ENCODE results near the gene MIX23.

Gene MIX23

DNA sequence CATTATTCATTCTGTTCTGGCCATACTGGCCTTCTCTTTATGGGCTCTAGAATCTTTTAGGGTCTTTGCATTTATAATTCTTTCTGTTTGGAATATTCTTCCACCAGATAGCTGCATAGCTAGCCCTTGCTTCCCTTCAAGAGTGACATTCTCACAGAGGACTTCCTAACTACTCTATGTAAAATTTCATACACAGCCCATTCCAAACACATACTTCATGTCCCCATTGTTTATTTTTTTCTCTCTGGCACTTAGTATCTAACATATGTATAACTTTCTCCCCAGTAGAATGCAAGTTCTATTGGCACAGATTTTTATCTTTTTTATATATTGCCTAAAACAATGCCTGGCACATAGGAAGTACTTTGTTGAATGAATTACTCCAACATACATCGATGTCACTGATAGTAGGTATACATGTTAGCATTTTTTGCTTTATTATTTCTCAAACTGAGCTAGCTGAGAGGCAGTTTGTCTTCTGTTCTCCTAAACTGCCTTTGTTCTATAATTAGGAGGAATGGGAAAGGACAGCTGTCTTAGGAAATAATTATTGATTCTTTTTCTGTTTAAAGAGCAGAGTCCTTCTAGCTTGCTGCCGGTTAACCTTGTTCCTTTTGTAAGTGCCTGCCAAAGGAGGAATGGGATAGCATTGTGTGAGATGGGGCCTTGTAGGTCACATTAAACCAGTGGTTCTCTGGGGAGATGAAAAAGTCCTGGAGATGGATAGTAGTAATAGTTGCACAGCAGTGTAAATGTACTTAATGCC is 8.8 kb upstream of the MIX23 start:
- DNase-seq: no peak

DNA sequence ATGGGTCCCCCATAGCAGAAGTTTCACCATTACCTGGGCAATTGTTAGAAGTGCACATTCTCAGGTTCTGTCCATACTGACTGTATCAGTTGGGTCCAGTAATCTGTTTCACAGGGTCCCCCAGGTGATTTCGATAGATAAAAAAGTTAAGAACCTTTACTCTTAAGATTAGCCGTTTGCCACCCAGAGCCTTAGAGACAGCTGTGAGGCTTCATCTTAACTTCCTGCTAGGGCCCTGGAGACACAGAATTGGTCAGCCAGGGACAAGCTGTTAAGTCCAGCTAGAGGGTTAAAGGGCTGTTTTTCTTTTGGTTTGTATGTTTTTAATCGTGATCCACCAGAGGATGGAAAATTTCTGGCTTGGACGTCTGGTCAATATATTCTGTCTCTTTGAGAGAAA is 7.6 kb upstream of the MIX23 start:
- DNase-seq: no peak

DNA sequence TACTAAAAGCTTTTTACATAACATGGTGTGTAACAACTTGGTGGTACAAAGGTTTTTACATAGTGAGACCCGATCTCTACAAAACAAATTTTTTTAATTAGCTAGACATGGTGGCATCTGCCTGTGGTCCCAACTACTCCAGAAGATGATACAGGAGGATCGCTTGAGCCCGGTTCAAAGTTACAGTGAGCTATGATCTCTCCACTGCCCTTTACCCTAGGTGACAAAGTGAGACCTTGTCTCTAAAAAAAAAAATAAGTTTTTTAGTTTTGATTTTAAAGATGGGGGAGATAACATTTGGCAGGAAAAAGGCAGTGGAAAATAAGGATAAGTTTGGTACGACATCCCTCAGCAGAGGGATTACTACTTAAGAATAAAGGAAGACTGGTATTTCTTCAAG is 6.9 kb upstream of the MIX23 start:
- DNase-seq: no peak

DNA sequence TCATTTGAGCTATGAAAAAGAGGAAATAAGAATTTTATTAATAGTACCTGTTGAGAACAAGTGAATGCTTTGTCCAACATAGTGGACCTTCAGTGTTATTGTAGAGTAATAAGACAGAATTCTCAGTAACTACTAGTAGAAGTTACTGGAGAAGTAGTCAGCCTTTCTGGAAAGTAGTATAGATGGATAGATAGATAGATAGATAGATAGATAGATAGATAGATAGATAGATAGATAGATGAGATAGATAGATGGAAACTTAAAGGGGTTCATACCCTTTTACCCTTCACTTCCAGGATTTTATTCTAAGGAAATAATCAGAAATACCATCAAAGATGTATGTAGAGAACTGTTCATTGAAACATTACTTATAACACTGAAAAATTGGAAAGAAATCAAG is 6.2 kb upstream of the MIX23 start:
- DNase-seq: no peak

DNA sequence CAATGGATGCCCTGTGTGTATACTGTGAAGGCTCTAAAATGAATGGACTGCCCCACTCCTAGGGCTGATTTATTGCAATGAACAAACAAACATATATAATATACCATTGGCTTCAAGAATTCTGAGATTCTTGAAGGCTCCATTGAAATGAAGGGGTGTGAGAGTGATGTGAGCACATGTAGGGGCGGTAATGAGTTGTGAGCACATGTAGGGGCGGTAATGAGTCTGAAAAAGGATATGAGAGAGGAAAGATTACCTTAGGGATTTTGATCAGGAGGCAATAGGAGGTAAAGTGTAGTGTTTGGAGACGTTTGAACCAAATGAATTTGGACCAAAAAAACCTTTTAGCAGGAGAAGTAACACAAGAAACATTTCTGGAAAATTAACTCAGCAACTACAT is 4.7 kb upstream of the MIX23 start:
- no peak for DNase-seq

DNA sequence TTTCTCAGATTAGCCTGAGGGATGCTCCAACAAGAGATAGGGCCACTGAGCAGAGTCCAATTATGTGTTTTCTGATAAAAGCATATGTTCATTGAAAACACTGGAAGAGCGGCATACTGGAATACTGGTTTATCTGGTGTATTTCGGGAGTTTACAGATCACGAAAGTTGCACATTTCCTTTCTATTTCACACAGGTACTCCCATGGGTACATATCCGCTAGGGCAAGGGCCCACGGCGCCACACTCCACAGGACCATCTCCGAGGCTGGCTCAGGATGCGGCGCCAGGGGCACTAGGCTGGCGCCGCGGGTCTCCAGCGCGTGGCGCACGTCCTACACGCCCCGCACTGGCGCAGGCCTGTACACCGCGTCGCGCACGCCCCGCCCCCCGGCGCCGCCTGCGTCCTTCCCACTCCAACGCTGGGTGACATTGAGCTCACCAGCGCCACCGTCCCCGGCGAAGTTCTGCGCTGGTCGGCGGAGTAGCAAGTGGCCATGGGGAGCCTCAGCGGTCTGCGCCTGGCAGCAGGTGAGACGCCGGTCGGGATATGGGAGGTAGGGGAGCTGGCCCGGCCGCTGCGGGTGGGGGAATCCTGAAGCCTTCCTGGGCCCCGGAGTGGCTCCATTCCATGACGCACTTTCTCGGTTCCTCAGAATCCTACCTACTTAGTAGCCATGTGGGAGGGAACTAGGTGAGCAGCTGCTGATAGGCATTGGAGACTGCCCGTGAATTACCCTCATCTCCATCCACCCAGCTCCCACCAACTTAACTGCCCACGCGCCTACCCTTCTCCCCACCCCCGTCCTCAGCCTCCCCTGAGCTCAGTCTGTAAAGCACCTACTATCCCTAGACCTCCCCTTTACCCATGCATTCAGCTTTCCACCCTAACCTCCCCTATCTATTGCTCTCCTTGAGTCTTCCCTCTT is 1.0 kb upstream of the MIX23 start, which contains the start of gene FAM162A:
TSS of gene FAM162A (plus strand) at position 412 of the 927 bp plus-strand sequence. CDS start at position 496, 84 bp downstream.
- DNase-seq: peak; percentile 97

DNA sequence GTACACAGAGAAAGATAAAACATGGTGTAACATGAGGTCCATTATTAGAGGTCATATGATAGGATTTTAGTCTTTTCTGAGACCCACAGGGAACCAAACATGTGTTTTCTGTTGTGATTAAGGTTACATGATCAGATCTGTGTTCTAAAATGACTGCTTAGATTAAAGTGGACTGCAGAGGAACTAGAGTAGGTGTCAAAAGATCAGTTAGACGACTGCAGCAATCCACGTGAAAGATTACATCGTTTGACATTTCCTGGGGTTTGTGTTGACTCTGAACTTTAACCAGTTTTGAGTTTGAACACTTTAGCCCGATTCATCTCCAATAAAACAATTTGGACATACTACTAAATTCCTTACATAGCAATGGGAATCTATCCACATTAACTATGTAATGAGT is 5.1 kb downstream of the MIX23 start:
- peak; percentile 25 for DNase-seq

DNA sequence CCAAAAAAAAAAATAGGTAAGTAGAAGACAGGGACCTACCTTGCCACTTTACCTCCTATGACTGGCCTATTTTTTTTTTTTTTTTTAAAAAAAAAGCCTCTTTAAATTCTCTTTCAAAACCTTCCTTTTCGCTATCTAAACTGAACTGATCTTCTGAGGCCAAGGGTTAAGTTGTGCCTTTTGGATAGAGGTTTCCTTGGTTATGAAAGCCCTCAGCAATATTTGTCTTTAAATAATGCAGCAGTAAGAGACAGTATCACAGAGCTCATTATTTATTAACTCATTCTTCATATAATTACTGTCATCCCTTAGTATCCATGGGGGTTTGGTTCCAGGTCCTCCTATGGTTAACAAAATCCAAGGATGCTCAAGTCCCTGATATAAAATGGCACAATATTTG is 9.0 kb downstream of the MIX23 start:
- DNase-seq: no peak

DNA sequence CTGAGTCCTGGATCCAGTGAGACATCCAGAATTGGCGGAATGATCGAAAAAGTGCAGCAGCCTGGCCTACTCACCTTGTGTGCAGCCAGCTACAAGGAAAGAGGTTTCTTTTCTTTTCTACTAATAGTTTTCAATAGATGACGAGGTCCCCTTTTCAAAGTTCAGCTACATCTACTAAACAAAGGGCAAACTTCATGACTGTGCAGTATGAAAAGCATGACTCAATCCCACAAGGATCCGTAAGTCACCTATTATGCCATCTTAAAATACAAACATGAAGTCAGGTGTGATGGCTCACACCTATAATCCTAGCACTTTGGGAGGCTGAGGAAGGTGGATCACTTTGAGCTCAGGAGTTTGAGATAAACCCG is 16.7 kb downstream of the MIX23 start:
- peak; percentile 11 for DNase-seq

DNA sequence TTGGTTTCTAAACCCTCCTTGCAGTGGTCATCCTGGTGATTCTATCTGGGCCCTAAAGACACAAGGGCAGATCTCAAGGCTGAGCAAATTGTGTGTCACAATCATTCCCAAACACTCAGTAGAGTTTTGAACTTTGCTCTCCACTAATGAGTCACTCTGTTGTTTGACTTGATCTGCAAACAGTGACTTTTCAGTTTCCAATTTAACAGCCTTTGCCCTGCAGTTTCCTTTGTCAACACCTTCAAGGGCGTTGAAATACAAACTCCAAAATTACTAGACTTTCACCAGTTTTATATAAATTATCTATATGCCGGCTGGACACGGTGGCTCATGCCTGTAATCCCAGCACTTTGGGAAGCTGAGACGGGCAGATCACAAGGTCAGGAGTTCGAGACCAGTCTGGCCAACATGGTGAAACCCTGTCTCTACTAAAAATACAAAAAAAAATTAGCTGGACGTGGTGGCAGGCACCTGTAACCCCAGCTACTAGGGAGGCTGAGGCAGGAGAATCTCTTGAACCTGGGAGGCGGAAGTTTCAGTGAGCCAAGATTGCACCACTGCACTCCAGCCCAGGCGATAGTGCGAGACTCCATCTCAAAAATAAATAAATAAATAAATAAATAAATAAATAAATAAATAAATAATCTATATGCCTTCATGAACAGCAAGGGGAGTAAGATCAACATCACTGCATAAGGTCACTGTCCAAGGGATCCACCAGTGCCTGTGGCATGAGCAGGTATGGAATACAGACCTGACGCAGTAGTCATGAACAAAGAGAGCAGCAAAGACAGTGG is 17.3 kb downstream of the MIX23 start:
- peak; percentile 86 for DNase-seq

DNA sequence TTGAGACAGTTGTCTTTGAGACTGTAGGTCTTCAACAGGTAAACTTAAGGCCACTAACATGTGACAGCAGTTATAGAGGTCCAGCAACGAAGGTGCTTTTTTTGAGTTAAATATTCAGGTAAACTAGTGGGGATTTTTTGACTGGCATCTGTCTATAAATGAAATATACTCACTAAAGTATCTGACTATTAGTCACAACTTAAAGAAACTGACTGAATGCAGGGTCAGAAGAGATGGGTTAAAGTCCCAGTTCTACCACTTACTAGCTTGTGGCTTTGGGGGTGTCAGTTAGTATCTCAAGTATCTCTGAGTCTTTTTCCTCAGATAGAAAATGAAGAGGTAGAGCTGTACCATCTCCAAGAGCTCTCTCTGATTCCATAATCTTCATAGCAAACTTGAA is 18.0 kb downstream of the MIX23 start:
- DNase-seq: peak; percentile 69

DNA sequence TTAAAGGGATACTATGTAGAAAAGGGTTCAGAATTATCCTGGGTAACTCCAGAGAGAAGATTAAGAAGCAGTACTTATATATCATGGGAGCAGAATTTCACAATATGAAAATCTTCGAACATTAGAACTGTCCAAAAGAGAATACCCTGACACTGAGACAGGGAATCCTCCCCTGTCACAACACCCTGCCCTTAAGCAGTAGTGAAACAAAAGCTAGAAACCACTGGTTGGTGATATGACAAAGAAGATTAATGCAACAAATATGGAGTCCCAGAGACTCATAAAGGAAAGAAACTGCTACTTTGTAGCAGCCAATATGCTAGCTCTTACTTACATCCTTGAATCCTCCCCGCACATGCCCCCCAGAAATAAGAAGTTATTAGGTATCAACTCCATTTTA is 18.5 kb downstream of the MIX23 start:
- DNase-seq: peak; percentile 34

DNA sequence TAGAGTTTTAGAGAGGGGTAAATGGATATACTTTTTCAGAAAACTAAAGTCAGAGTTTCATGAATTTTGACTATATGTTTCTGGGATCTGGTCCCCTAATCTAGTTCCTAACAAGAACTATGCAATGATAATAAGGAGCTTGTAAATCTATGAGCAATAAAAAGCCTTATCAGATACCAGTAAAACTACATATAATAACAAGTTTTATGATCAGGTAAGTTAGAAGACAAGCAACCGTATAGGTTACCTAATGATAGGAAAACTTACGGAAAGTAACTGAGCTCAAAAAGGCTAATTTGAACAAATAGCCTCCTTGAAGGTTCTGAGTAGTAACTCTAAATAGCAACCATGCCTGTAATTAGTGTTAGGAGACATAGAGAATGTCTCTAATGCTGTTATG is 21.0 kb downstream of the MIX23 start:
- DNase-seq: no peak

DNA sequence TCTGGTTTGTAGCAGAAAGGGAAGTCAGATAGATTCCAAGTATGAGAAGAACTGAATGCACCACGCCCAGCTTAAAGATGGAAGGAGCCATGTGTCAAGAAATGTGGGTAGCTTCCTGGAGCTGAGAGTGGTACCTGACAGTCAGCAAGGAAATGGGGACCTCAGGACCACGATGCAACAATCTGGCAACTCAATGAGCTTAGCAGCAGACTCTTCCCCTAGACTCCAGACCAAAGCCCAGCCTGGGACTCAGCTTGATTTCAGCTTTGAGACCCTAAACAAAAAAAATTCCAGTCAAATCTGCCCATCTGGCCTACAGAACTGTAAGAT is 24.4 kb downstream of the MIX23 start:
- peak; percentile 5 for DNase-seq

DNA sequence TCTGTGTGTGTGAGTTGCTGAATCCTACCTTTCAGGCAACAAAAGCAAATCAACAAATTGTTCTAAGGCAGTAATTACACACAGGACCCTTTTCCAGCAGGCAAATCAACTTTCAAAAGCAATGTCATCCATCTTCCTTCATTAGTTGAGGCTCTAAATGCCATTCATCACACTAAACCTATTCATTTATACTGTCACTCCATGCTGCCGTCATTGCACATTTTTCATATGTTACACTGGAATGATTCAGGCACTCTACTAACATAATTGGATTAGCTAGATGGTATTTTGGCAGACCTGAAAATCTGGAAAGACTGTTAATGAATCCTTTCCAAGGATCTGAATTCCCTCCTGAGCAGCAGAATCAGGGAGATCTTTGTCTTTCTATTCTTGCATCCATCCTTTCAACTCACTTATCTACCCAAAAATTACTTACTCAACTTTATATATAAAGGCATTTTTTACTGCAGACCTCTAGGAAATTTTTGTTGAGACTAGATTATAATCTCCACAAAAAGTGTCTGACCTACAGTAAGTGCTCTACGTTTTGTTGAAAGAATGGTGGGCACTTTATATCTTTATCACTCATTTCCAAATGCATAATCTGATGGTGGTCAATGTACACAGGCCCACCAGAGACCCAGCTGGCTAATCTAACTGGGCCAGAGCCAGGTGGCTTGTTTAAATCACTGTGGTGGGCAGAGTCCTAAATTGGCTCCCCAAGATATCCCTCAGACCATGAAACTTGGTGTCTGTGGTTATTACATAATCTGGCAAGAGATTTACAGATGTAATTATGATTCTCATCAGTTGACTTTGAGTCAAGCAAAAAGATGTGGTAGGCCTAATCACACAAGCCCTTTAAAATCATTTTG is 25.0 kb downstream of the MIX23 start:
- DNase-seq: no peak

DNA sequence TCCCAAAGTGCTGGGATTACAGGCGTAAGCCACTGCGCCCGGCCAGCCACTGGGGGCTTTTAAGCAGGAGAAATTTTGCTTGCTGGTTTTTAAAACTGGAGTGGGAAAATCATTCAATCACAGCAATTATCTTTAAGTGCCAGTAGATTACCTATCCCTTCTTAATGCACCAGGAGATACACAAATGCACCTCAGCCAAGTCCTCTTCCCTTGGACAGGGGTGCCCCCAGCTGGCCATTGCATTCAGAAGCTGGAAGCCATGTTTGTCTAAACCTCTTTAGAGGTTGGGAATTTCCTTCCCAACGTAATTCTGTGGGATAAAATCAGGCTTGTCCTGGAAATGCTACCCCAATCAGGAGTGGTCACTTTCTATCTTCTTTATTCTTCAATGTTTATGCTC is 26.6 kb downstream of the MIX23 start:
- no peak for DNase-seq

DNA sequence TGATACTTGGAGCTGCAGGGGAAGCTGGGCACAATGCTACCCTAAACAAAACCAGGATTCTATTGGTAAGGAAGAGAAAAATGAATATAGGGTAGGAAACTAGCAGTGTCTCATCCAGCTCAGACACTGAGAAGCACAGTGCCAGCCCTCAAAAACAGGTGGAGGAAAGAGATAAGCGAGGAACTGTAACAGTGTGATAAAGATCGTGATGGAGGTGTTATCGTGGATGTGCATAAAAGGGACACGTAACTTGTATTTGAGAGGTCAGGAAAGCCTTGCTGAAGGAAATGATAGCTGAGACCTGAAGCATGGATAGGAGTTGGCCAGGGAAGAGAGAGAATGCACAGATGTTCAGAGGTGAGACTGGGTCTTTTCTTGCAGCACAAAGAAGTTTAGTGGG is 27.4 kb downstream of the MIX23 start:
- DNase-seq: no peak

DNA sequence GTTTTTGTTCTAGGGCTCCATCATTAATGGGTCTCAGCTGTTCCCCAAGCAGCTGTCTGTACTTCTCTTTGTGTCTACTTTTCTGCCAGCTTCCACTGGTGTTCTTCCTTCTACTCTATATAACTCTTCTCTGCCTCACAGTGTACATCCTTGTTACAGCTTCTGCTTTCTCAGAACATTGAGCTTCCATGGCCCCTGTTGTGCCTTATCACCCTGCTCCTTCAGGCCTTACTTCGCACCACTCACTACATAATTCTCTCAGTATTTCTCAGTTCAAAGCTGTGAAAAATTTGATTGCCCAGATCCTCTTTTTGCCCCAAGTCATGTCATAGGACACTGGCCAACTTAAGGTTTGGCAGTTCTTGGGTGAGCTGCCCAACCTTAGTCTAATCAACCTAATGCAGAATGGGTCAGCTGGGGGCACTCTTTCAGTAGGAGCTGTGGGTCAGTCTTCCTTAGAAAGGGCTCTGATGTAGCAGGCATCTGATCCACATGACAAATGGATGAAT is 29.1 kb downstream of the MIX23 start:
- no peak for DNase-seq

DNA sequence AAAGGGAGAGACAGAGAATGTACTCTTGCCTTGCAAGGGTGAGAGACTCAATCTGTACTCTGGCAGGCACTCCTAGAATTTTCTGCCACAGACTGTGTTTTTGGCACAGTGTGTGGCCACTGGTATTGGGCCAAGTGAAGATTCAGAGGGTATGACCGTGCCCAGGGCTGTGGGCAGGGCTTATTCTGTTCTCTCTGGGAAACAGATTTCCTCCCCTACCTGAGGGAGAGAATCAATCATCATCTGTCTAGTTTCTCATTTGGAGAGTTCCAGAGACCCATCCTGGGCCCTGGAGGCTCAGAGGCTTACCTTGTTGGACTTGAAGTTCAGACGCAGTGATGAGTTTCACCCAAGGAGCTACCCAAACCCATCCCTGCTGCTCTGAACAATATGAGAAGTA is 29.8 kb downstream of the MIX23 start:
- no peak for DNase-seq

DNA sequence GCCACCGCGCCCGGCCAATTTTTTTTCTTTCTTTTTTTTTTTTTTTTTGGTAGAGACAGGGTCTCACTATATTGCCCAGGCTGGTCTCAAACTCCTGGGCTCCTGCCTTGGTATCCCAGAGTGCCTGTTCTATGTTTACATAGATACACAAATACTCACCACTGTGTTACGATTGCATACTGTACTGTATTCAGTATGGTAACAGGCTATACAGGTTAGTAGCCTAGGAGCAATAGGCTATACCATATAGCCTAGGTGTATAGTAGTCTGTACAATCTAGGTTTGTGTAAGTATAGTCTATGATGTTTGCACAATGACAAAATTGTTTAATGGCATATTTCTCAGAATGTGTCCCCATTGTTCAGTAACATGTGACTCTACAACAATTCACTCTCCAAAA is 31.4 kb downstream of the MIX23 start:
- no peak for DNase-seq

DNA sequence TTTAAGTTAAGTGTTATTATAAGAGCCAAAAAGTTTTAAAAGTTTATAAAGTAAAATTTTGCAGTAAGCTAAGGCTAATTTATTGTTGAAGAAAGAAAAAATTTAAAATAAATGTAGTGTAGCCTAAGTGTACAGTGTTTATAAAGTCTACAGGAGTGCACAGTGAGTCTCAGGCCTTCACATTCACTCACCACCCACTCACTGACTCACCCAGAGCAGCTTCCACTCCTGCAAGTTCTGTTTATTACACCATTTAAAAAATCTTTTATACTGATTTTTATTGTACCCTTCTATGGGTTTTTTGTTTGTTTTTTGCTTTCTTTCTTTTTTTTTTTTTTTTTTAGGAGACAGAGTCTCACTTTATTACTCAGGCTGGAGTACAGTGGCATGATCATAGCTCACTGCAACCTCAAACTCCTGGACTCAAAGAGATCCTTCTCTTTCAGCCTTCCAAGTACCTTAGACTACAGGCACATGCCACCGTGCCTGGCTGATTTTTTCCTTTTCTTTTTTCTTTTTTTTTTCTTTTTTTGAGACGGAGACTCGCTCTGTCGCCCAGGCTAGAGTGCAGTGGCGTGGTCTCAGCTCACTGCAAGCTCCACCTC is 32.1 kb downstream of the MIX23 start:
- DNase-seq: no peak

DNA sequence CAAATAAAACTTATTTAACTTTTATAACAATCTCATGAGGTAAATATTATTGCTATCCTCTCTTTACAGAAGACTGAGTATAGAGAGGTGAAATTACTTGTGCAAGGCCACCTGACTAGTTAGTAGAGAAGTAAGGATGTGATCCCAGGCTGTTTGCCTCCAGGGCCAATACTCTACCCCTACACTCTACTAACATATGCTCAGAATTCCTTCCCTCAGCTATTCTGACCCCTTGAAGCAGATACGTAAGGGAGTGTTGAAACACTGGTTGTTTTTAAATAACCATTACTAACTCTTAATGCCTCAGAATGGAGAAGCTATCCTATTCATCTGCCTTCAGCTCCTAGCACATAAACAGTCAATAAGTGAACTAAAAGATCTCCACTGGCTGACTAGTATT is 33.9 kb downstream of the MIX23 start:
- no peak for DNase-seq

Data from activated CD4-positive, alpha-beta T cell treated with anti-CD3 and anti-CD28 coated beads, Interleukin-10, Interleukin-2, amounts not matched to agents 100 ng/mL and 50 ng/mL, durations not matched to agents 16 hours and 8 hours (primary cell).